ENCODE measurements around the gene GTF2F1.

- TF ChIP-seq, protein P1, sequence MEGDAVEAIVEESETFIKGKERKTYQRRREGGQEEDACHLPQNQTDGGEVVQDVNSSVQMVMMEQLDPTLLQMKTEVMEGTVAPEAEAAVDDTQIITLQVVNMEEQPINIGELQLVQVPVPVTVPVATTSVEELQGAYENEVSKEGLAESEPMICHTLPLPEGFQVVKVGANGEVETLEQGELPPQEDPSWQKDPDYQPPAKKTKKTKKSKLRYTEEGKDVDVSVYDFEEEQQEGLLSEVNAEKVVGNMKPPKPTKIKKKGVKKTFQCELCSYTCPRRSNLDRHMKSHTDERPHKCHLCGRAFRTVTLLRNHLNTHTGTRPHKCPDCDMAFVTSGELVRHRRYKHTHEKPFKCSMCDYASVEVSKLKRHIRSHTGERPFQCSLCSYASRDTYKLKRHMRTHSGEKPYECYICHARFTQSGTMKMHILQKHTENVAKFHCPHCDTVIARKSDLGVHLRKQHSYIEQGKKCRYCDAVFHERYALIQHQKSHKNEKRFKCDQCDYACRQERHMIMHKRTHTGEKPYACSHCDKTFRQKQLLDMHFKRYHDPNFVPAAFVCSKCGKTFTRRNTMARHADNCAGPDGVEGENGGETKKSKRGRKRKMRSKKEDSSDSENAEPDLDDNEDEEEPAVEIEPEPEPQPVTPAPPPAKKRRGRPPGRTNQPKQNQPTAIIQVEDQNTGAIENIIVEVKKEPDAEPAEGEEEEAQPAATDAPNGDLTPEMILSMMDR (IDR thresholded peaks at IDR 0.05), result no peak
- TF ChIP-seq POLR2A (IDR thresholded peaks at IDR 0.05), result no peak
- no peak for TF ChIP-seq POLR2AphosphoS5 (IDR thresholded peaks at IDR 0.05)
These were observed 14.5 kb downstream of the GTF2F1 start for GRCh38 chr19:6378486-6378885.
